HG03432 (cell line): Measurements from ENCODE around the gene SYCP2.
"Not testable (repeated sequence)": the region's sequence is repeated elsewhere in the genome, so short reads cannot be mapped to it uniquely, and the experiment has no call there.

Experiments
- ATAC-seq: cut with Tn5 transposase; IDR thresholded peaks from one replicate; pipeline ENCODE4 v1.9.1; 2021; ENCODE audit warnings: mild to moderate bottlenecking, moderate library complexity; ENCODE audit not compliant: unreplicated experiment

The SYCP2 gene

DNA sequence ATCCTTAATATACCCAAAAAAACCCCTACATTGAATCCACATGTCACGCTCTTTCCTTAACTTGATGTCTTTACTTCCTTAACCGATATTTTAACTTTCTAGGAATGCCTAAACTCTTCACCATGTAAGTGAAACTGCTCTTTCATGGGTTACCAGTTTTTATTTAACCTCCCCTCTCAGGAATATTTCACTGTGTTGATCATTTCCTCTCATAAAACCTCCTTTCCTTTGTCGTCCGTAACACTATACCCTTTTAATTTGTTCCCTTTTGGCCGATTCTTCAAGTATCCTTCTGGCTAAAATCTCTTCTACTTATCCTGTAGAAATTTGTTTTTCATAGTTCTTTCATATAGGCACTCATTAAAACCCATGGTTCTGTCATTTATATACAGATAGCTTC lies 24.6 kb downstream of the SYCP2 start:
- no peak for ATAC-seq

GRCh38 chr20:59903621-59904020 lies 29.8 kb downstream of the SYCP2 start:
- ATAC-seq, result no peak

- no peak for ATAC-seq
Measured at GRCh38 chr20:59902470-59902869, 31.0 kb downstream of the SYCP2 start.

DNA sequence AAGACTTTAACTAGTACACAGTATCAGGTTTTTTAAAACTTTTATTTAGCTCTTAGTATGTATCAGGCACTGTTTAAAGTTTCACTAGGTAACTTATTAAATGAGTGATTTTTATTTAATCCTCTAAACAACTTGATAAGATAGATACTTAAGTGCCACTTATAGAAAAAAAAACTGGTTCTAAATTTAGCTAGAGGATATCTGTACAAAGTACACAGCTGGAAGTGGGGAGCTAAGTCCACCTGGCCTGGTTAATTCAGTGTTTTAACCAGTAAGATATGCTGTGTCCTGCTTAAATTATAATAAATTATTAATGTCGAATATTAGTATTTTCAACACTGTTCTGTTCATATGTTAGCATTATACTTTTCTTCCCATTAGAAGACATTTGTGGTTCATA lies 37.5 kb downstream of the SYCP2 start:
- ATAC-seq, result no peak

DNA sequence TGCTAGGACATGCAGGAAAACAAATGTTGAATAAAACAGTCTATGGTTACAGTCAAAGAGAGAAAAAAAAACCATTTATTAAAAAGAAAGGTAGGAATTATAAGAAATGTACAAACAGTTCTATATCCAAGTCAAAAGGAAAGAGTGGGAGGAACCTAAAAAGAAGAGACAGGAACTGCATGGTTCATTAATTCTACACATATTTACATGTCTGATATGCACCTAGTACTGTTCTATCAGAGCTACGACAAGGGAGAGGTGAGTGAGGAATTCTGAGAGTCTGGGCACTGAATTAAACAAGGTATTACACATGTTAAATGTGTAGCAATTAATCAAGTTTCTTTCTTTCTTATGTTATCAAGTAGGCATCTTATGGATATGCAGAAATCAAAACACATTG lies 41.9 kb downstream of the SYCP2 start:
- ATAC-seq, result peak; percentile 55

DNA sequence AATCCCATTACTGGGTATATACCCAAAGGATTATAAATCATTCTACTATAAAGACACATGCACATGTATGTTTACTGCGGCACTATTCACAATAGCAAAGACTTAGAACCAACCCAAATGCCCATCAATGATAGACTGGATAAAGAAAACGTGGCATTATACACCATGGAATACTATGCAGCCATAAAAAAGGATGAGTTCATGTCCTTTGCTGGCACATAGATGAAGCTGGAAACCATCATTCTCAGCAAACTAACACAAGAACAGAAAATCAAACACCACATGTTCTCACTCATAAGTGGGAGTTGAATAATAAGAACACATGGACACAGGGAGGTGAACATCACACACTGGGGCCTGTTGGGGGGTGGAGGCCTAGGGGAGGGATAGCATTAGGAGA lies 43.4 kb downstream of the SYCP2 start:
- not testable (repeated sequence) for ATAC-seq

GRCh38 chr20:59888050-59888449 lies 45.4 kb downstream of the SYCP2 start:
- no peak for ATAC-seq

- no peak for ATAC-seq
Measured at GRCh38 chr20:59884494-59884893, 48.9 kb downstream of the SYCP2 start.

DNA sequence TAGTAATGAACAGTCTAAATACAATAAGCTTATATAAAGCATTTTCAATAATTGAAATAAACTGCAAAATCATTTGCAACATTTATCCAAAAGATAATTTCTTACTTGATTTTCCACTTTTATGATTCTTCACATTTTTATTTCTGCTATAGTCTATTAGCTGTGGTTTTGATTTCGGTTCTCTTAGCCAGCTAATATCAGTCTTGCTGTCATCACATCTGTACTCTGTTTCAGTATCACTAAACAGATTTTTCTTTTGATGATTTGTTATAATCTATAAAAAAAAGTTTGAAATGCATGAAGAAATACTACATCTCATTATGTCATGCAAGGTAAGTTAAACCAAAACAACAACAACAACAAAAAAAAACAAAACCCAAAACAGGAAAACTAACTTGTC lies 53.2 kb downstream of the SYCP2 start:
- no peak for ATAC-seq

DNA sequence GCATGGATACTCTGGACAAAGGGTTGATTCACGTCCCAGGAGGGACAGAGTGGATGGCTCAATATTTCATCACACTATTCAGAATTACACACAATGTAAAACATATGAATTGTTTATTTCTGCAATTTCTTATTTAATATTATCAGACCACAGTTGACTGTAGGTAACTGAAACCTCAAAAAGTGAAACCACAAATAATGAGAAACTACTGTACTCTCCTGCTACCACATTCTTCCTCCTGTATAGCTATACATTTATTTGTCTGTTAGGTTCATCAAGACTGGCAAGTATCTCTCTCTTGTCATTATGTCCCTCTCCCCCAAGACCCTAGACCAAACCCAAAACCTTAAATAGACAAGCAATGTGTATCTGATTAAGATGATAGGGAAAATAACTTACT lies 60.0 kb downstream of the SYCP2 start:
- no peak for ATAC-seq

GRCh38 chr20:59871096-59871495 lies 62.3 kb downstream of the SYCP2 start:
- no peak for ATAC-seq

DNA sequence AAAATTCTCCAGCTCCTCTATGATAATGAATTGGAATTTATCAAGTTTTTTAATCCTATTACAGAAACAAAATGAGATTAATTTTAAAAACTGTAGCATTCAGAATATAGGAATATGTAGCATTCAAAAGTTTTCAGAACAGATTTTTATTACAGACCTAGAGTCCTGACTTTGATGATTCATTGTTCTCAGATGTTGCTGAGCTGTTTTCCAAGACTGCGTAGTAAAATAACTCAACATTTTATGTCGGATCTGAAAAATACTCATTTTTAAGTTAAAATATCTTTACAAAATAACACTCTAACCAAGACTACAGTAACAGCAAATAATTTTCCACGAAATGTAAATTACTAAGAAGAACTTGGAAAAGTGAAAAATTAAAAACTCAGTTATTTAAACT lies 67.1 kb downstream of the SYCP2 start:
- no peak for ATAC-seq

DNA sequence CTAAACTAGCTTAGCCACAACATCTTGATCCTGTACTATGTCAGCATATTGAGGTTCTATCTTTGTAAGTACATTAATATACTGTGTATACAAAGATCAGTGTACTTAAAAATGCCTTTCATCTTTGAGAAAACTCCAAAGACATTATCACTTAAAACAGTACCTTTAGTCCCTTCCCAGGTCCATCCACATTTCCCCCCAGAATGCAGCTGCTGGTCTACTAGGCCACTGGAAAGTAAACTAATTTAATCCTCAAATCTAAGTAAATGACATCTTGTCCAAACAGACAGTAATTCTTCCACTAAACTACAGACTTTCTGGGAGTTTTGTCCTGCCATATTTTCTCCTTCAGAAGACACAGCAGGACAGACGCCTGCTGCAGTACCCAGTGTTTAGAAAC lies 68.7 kb downstream of the SYCP2 start:
- ATAC-seq, result no peak

DNA sequence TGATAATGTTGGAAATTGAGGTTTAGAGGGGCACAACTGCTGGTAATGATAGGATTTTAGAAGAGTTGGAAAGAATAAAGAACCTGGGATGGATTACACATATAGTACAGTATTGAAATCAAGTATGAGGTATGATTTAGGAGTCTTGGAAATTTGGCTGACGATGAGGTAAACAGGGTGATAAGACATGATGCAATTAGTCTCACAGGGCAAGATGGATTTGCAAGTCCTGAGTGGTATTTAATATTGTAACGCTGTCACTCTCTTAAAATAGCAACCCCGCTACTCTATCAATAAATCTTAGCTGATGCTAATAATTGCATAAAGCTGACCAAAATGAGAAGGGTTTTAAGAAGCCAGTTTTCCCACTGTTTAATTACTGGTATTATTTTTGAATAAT lies 70.4 kb downstream of the SYCP2 start:
- no peak for ATAC-seq

GRCh38 chr20:59861401-59861800 lies 72.0 kb downstream of the SYCP2 start:
- no peak for ATAC-seq

- no peak for ATAC-seq
Measured at GRCh38 chr20:59858425-59858824, 75.0 kb downstream of the SYCP2 start.

DNA sequence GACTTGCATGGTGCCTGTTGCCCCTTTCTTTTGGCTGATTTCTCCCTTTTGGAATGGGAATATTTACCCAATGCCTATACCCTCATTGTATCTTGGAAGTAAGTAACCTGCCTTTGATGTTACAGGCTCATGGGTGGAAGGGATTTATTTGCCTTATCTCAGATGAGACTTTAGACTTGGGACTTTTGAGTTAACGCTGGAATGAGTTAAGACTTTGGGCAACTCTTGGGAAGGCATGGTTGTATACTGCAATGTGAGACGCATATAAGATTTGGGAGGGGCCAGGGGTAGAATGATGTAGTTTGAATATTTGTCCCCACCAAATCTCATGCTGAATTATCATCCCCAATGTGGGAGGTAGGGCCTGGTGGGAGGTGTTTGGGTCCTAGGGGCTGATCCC lies 75.5 kb downstream of the SYCP2 start:
- ATAC-seq, result no peak

DNA sequence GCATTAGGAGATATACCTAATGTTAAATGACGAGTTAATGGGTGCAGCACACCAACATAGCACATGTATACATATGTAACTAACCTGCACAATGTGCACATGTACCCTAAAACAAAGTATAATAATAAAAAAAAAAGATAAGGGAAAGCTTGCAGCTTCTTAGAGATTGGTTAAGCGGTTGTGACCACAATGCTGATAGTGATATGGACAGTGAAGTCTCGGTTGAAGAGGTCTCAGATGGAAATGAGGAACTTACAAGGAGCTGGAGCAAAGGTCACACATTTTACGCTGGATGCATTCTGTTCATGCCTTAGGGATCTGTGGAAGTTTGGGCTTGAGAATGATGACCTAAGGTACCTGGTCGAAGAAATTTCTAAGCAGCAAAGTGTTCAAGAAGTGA lies 76.5 kb downstream of the SYCP2 start:
- not testable (repeated sequence) for ATAC-seq

GRCh38 chr20:59856526-59856925 lies 76.9 kb downstream of the SYCP2 start:
- ATAC-seq, result not testable (repeated sequence)

- peak; percentile 60 for ATAC-seq
Measured at GRCh38 chr20:59850018-59850641, 83.3 kb downstream of the SYCP2 start.

GRCh38 chr20:59848182-59848581 lies 85.3 kb downstream of the SYCP2 start:
- ATAC-seq, result no peak

DNA sequence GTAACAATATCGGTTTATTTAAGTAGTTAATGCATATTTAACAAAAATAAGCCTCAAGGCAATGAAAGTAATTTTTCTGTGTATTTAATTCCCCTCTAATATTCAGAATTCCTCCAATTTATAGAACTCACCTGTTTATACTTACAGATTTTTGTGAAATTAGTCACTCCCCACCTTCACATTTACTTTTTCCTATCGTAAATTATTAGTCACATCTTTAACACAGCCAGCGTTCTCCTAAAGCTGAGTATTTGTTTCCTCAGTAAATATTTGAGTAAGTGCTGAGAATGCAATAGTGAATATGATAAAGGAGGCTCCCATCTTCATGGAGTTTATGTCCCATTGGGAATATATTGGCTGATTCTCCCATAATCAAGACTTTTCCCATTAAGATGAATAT lies 88.0 kb downstream of the SYCP2 start:
- no peak for ATAC-seq

GRCh38 chr20:59839400-59839799 lies 94.0 kb downstream of the SYCP2 start:
- no peak for ATAC-seq
